H1 (cell line): Measurements from ENCODE around the gene NRXN3. TPM values are rescaled to one million over a fixed set of nuclear protein-coding genes. Genes with fewer than 3 reads are reported as not detected.

ENCODE experiments used
- CTCF ChIA-PET: fragments of 300-600 bp; sonication (Branson Sonifier 250); formaldehyde crosslinking; loops from one replicate; lab custom pipeline; 2021; ENCODE audit not compliant: partially characterized antibody; lab: Charles Lee
- POLR2A ChIA-PET: fragments of 300-600 bp; sonication (Branson Sonifier 250); formaldehyde crosslinking; loops from one replicate; lab custom pipeline; 2021; ENCODE audit warnings: inconsistent platforms; ENCODE audit not compliant: partially characterized antibody; lab: Charles Lee
- DNase-seq, 2 experiments: peaks; one replicate each; pipeline versions ENCODE4 v3.0.0 to v3.0.0-alpha.2; 2010 to 2022; ENCODE audit warnings: low spot score in 2 of 2, low read depth in 1 of 2, mixed read lengths in 1 of 2
- FAIRE-seq: peaks from 2 replicates; lab custom pipeline; 2011; peaks lifted over from hg19 to GRCh38; lab: Jason Lieb, UNC
- H2AFZ ChIP-seq: 2 replicates; pipeline ENCODE4 v1.8.1; 2012; ENCODE audit warnings: low read length, inconsistent platforms
- H2AK5ac ChIP-seq: 2 replicates; pipeline ENCODE4 v1.6.1; 2013; ENCODE audit warnings: low read depth, low read length
- H2BK120ac ChIP-seq: replicated peaks from 2 replicates; pipeline ENCODE3; 2013; ENCODE audit warnings: low read depth, low read length, inconsistent platforms
- H2BK12ac ChIP-seq: 2 replicates; pipeline ENCODE4 v1.6.1; 2013; ENCODE audit warnings: low read depth, low read length
- H2BK15ac ChIP-seq: 2 replicates; pipeline ENCODE4 v1.6.1; 2013; ENCODE audit warnings: low read length
- H2BK20ac ChIP-seq: 2 replicates; pipeline ENCODE4 v1.6.1; 2013; ENCODE audit warnings: low read length
- H2BK5ac ChIP-seq: 2 replicates; pipeline ENCODE4 v1.6.1; 2013; ENCODE audit warnings: low read depth, low read length
- H3K14ac ChIP-seq: 2 replicates; pipeline ENCODE4 v1.6.1; 2013; ENCODE audit warnings: inconsistent platforms; ENCODE audit not compliant: insufficient read length
- H3K18ac ChIP-seq: 2 replicates; pipeline ENCODE4 v1.6.1; 2013; ENCODE audit warnings: low read length; ENCODE audit errors: extremely low read depth
- H3K23ac ChIP-seq: 2 replicates; pipeline ENCODE4 v1.6.1; 2013; ENCODE audit warnings: inconsistent platforms; ENCODE audit not compliant: insufficient read length
- H3K23me2 ChIP-seq: 2 replicates; pipeline ENCODE4 v1.6.1; 2013; ENCODE audit warnings: low read depth, low read length
- H3K27ac ChIP-seq: 2 replicates; pipeline ENCODE4 v1.6.1; 2011; ENCODE audit warnings: low read depth, low read length, inconsistent platforms
- H3K27me3 ChIP-seq, 4 experiments: replicated peaks in 1 of 4; 1 replicate in 1 of 4; 2 replicates in 3 of 4; pipeline versions ENCODE4 v1.6.1 to v1.8.1; 2011 to 2013; ENCODE audit warnings: low read length in 3 of 4, mild to moderate bottlenecking in 3 of 4, inconsistent platforms in 2 of 4, mixed read lengths in 2 of 4, moderate library complexity in 1 of 4; ENCODE audit not compliant: control insufficient read depth in 3 of 4, insufficient read depth in 3 of 4; ENCODE audit errors: extremely low read depth in 1 of 4
- H3K36me3 ChIP-seq, 4 experiments: 2 replicates each; pipeline versions ENCODE4 v1.6.1 to v1.8.1; 2011 to 2013; ENCODE audit warnings: mild to moderate bottlenecking in 4 of 4, low read length in 3 of 4, moderate library complexity in 2 of 4, control low read depth in 1 of 4, inconsistent platforms in 1 of 4; ENCODE audit not compliant: insufficient read depth in 4 of 4, control insufficient read depth in 2 of 4
- H3K4ac ChIP-seq: replicated peaks from 2 replicates; pipeline ENCODE3; 2013; ENCODE audit warnings: low read length, low read depth, mixed read lengths, inconsistent platforms; ENCODE audit not compliant: insufficient read length
- H3K4me1 ChIP-seq, 4 experiments: replicated peaks in 1 of 4; 1 replicate in 1 of 4; 2 replicates in 3 of 4; pipeline versions ENCODE4 v1.6.1 to v1.8.1; 2011 to 2013; ENCODE audit warnings: low read length in 3 of 4, inconsistent platforms in 2 of 4, mixed read lengths in 1 of 4; ENCODE audit not compliant: insufficient read depth in 4 of 4, control insufficient read depth in 3 of 4
- H3K4me2 ChIP-seq, 2 experiments: 2 replicates each; pipeline versions ENCODE4 v1.6.1 to v1.8.1; 2011 to 2013; ENCODE audit warnings: low read depth in 2 of 2, low read length in 2 of 2, control low read depth in 1 of 2, inconsistent platforms in 1 of 2, mild to moderate bottlenecking in 1 of 2; ENCODE audit not compliant: insufficient read depth in 1 of 2
- H3K4me3 ChIP-seq, 4 experiments: fragments of 200-600, 300-600 bp in 1 of 4; sonication (generic), shearing (Covaris generic), sonication (Bioruptor Twin) in 1 of 4; 2 replicates each; pipeline versions ENCODE4 v1.5.1 to v1.8.1; 2011 to 2016; ENCODE audit warnings: low read length in 4 of 4, low read depth in 3 of 4, control low read depth in 2 of 4, inconsistent platforms in 2 of 4, mild to moderate bottlenecking in 2 of 4, mixed read lengths in 1 of 4, moderate library complexity in 1 of 4; ENCODE audit not compliant: insufficient read depth in 2 of 4; ENCODE audit errors: extremely low read depth in 1 of 4
- H3K56ac ChIP-seq: replicated peaks from 2 replicates; pipeline ENCODE3; 2013; ENCODE audit warnings: low read depth, mild to moderate bottlenecking, mixed read lengths, low read length, inconsistent platforms; ENCODE audit not compliant: insufficient read length
- H3K79me1 ChIP-seq: 2 replicates; pipeline ENCODE4 v1.6.1; 2013; ENCODE audit warnings: low read depth, low read length, control low read depth
- H3K79me2 ChIP-seq, 2 experiments: 2 replicates each; pipeline versions ENCODE4 v1.6.1 to v1.8.1; 2012 to 2013; ENCODE audit warnings: low read length in 2 of 2, mild to moderate bottlenecking in 2 of 2, inconsistent platforms in 1 of 2; ENCODE audit not compliant: insufficient read depth in 2 of 2, control insufficient read depth in 1 of 2
- H3K9ac ChIP-seq, 4 experiments: replicated peaks in 1 of 4; 1 replicate in 1 of 4; 2 replicates in 3 of 4; pipeline versions ENCODE4 v1.6.1 to v1.8.1; 2011 to 2013; ENCODE audit warnings: low read depth in 3 of 4, low read length in 3 of 4, control low read depth in 2 of 4, mild to moderate bottlenecking in 2 of 4, moderate library complexity in 2 of 4, inconsistent platforms in 1 of 4; ENCODE audit errors: extremely low read depth in 1 of 4
- H3K9me3 ChIP-seq, 2 experiments: 2 replicates each; pipeline versions ENCODE4 v1.6.1 to v1.8.1; 2012 to 2013; ENCODE audit warnings: mild to moderate bottlenecking in 2 of 2, moderate library complexity in 2 of 2, control low read depth in 1 of 2, inconsistent platforms in 1 of 2, low read depth in 1 of 2, low read length in 1 of 2, mixed read lengths in 1 of 2; ENCODE audit not compliant: insufficient read depth in 2 of 2
- H4K20me1 ChIP-seq, 2 experiments: replicated peaks in 1 of 2; 2 replicates each; pipeline versions ENCODE3 to v1.8.1; 2011 to 2013; ENCODE audit warnings: inconsistent platforms in 2 of 2, low read length in 2 of 2, mild to moderate bottlenecking in 1 of 2; ENCODE audit not compliant: insufficient read depth in 2 of 2, control insufficient read depth in 1 of 2
- H4K5ac ChIP-seq: 2 replicates; pipeline ENCODE4 v1.6.1; 2013; ENCODE audit warnings: low read length, low read depth, mixed read lengths, inconsistent platforms; ENCODE audit not compliant: insufficient read length
- H4K8ac ChIP-seq: 2 replicates; pipeline ENCODE4 v1.8.0; 2013; ENCODE audit warnings: mild to moderate bottlenecking, moderate library complexity, low read length, inconsistent platforms; ENCODE audit not compliant: insufficient read depth; ENCODE audit errors: extremely low read depth
- H4K91ac ChIP-seq: replicated peaks from 2 replicates; pipeline ENCODE3; 2013; ENCODE audit warnings: low read length, mixed read lengths, inconsistent platforms; ENCODE audit not compliant: insufficient read length
- CBX5 ChIP-seq: fragments of 300-800, 300-1000 bp; sonication (generic); IDR thresholded peaks from 2 replicates; pipeline ENCODE4 v1.7.1; 2016; ENCODE audit warnings: antibody characterized with exemption, low read length, low read depth
- CHD1 ChIP-seq: IDR thresholded peaks from 2 replicates; pipeline ENCODE4 v1.6.1; 2012; ENCODE audit warnings: low read depth, low read length, improper control_type of control experiment
- EZH2 ChIP-seq: fragments of 200-600 bp; sonication (generic); IDR thresholded peaks from 2 replicates; pipeline ENCODE4 v1.7.1; 2012; ENCODE audit warnings: low read depth, mild to moderate bottlenecking, moderate library complexity, low read length, inconsistent platforms; ENCODE audit not compliant: severe bottlenecking
- JUND ChIP-seq: IDR thresholded peaks from 2 replicates; pipeline ENCODE4 v1.6.1; 2011; ENCODE audit warnings: mild to moderate bottlenecking, improper control_type of control experiment, low read length
- KDM1A ChIP-seq: fragments of 200-600, 300-600 bp; sonication (generic); IDR thresholded peaks from 2 replicates; pipeline ENCODE4 v1.7.1; 2016; ENCODE audit warnings: mild to moderate bottlenecking, low read length, borderline replicate concordance
- MAX ChIP-seq: IDR thresholded peaks from 2 replicates; pipeline ENCODE4 v1.6.1; 2012; ENCODE audit warnings: inconsistent platforms
- POLR2A ChIP-seq, 2 experiments: IDR thresholded peaks; 1 replicate in 1 of 2; 2 replicates in 1 of 2; pipeline ENCODE4 v1.6.1; 2011; ENCODE audit warnings: low read depth in 2 of 2, low read length in 2 of 2, mild to moderate bottlenecking in 2 of 2; ENCODE audit errors: control extremely low read depth in 1 of 2
- POLR2AphosphoS5 ChIP-seq: IDR thresholded peaks from 2 replicates; pipeline ENCODE4 v1.6.1; 2011; ENCODE audit warnings: low read depth, low read length
- POU5F1 ChIP-seq: IDR thresholded peaks from 2 replicates; pipeline ENCODE4 v1.6.1; 2011; ENCODE audit warnings: low read depth, mild to moderate bottlenecking, low read length, moderate library complexity
- RAD21 ChIP-seq, 2 experiments: IDR thresholded peaks in 1 of 2; conservative IDR thresholded peaks in 1 of 2; 2 replicates each; pipeline ENCODE4 v1.6.1; 2011; ENCODE audit warnings: low read depth in 2 of 2, low read length in 2 of 2, improper control_type of control experiment in 1 of 2, inconsistent platforms in 1 of 2, mild to moderate bottlenecking in 1 of 2, moderate library complexity in 1 of 2
- SIRT6 ChIP-seq: IDR thresholded peaks from one replicate; pipeline ENCODE4 v1.7.1; 2012; ENCODE audit warnings: low read length, inconsistent platforms
- SIX5 ChIP-seq: IDR thresholded peaks from 2 replicates; pipeline ENCODE4 v1.6.1; 2011; ENCODE audit warnings: mild to moderate bottlenecking, low read depth, low read length
- TCF12 ChIP-seq: IDR thresholded peaks from 2 replicates; pipeline ENCODE4 v1.6.1; 2011; ENCODE audit warnings: low read depth, mild to moderate bottlenecking, low read length
- YY1 ChIP-seq: IDR thresholded peaks from 2 replicates; pipeline ENCODE4 v1.6.1; 2011; ENCODE audit warnings: low read depth, mild to moderate bottlenecking, low read length
- WGBS, 2 experiments: shearing (Covaris generic) in 1 of 2; methylation state at CpG; one replicate each; pipeline versions ENCODE4 v1.1.6 to v1.1.7; 2013 to 2015; ENCODE audit warnings: low lambda C conversion rate in 2 of 2, mixed read lengths in 2 of 2, inconsistent platforms in 1 of 2, low coverage in 1 of 2, missing lambda C conversion rate in 1 of 2; ENCODE audit not compliant: insufficient replicate concordance in 2 of 2, insufficient coverage in 1 of 2, insufficient read length in 1 of 2; ENCODE audit errors: extremely low coverage in 1 of 2, missing lambda C conversion rate in 1 of 2; 5-methylcytosine and 5-hydroxymethylcytosine counted together
- polyA plus RNA-seq, 7 experiments: library from polyadenylated mRNA; depleted of rRNA in 3 of 7; stranded (reverse) in 5 of 7; unstranded in 2 of 7; fragments of >200 nt in 5 of 7; fragments of 200-250 nt in 2 of 7; gene quantifications; 1 replicate in 5 of 7; 2 replicates in 1 of 7; 4 replicates in 1 of 7; pipeline versions ENCODE4 v1.2.1 to v1.2.3, GENCODE V29; 2011 to 2013; ENCODE audit warnings: missing spikeins in 2 of 7, mixed read lengths in 2 of 7
- total RNA-seq: library from RNA; stranded (reverse); fragmentation: NEBNext Ultra II Directional; extraction: Animal tissue kit (Norgen Biotek cat#: 25700); gene quantifications from 2 replicates; pipeline ENCODE4 v1.2.1, GENCODE V29; 2021
- TF ChIP-seq, protein P1 (sequence below): IDR thresholded peaks from 2 replicates; pipeline ENCODE4 v1.6.1; 2012; ENCODE audit warnings: inconsistent platforms

The NRXN3 gene
- total and polyA plus RNA-seq, 2 of the 8 experiments (the other 6 are each of a cell fraction or from before 2014, with no cell fraction given): 2.6 to 4.1 TPM

DNA sequence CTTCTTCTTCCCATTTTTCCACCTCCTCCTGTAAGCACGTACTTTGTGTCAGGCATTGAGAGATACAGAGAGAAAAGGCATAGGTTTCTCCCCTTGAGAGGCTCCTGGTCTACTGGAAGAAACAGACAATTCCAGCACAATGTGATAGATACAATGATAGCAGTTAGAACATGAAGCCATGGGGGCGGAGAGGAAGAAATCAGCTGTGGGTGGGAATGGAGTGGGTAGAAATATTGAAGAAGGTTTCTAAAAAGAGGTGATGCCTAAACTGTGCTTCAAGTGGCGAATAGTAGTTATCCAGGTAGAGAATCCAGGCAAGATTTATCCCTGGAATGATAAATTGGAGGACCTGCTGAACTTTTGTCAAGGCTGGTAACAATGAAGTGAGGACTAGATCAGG is 528.8 kb downstream of the NRXN3 start:
- no peak overlapping the region for H3K18ac ChIP-seq
- H4K5ac ChIP-seq: no peak overlapping the region
- no peak overlapping the region for H3K23ac ChIP-seq
- H2BK120ac ChIP-seq: no peak overlapping the region
- no peak overlapping the region for H4K91ac ChIP-seq
- no peaks in the 10 kb centered on the region for H3K79me2 ChIP-seq
- H2BK5ac ChIP-seq: no peak overlapping the region
- FAIRE-seq: no peak
- no peak for DNase-seq
- H2BK12ac ChIP-seq: no peak overlapping the region
- H3K4me2 ChIP-seq: no peak overlapping the region
- ChIA-PET POLR2A (no interaction called here), CTCF (interaction anchor here (0.6 to 10.1 kb wide), 19 partner anchors 11 to 260 kb away, joined by 3 to 84 read pairs (median 5); no protein-coding TSS in a partner anchor)
- H3K4ac ChIP-seq: no peak overlapping the region
- no peak overlapping the region for H3K14ac ChIP-seq
- no peak overlapping the region for H3K27ac ChIP-seq
- H2AK5ac ChIP-seq: no peak overlapping the region
- no peak overlapping the region for H3K9ac ChIP-seq
- H3K56ac ChIP-seq: no peak overlapping the region
- no peaks in the 10 kb centered on the region for H3K23me2 ChIP-seq
- no peak overlapping the region for H3K4me3 ChIP-seq
- no peaks in the 10 kb centered on the region for H4K20me1 ChIP-seq
- no peaks in the 10 kb centered on the region for H3K36me3 ChIP-seq
- no peak overlapping the region for H2BK15ac ChIP-seq
- no peaks in the 10 kb centered on the region for H3K4me1 ChIP-seq
- H2AFZ ChIP-seq: no peak overlapping the region
- H4K8ac ChIP-seq: no peak overlapping the region
- 83% methylated on average over 3 of the region's 3 CpGs; no CpG with 5 or more reads in 1 of the 2 experiments for WGBS, 2 experiments
- H2BK20ac ChIP-seq: no peak overlapping the region
- H3K9me3 ChIP-seq: no peaks in the 10 kb centered on the region
- no peaks in the 10 kb centered on the region for H3K79me1 ChIP-seq
- H3K27me3 ChIP-seq: no peaks in the 10 kb centered on the region
- TF ChIP-seq RAD21 (IDR thresholded peaks at IDR 0.05 in 1 of 2, conservative IDR thresholded peaks at IDR 0.05 in 1 of 2; ENCODE audit: low read depth in 2 of 2, low read length in 2 of 2) (no peak), YY1 (no peak), SIX5 (no peak), SIRT6 (no peak), EZH2 (no peak), POLR2AphosphoS5 (no peak), POLR2A (IDR thresholded peaks at IDR 0.05; ENCODE audit: control extremely low read depth in 1 of 2, low read depth in 2 of 2, low read length in 2 of 2) (no peak), CBX5 (no peak), JUND (no peak), KDM1A (no peak), POU5F1 (no peak), CHD1 (no peak), TCF12 (no peak), MAX (no peak)
- TF ChIP-seq, protein P1, sequence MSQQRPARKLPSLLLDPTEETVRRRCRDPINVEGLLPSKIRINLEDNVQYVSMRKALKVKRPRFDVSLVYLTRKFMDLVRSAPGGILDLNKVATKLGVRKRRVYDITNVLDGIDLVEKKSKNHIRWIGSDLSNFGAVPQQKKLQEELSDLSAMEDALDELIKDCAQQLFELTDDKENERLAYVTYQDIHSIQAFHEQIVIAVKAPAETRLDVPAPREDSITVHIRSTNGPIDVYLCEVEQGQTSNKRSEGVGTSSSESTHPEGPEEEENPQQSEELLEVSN: no peak
